IgD-negative memory B cell (primary cell): ENCODE results near the gene PPARD. TPM values are rescaled to one million over a fixed set of nuclear protein-coding genes. Genes with fewer than 3 reads are reported as not detected.
"Not testable (repeated sequence)": the region's sequence is repeated elsewhere in the genome, so short reads cannot be mapped to it uniquely, and the experiment has no call there.

Source experiments
- H3K27ac Mint-ChIP-seq, 3 donors: one replicate each; pipeline ENCODE4 v1.8.0; 2020 to 2022; ENCODE audit warnings: mild to moderate bottlenecking in 3 of 3, mixed read lengths in 3 of 3, moderate library complexity in 1 of 3
- H3K27me3 Mint-ChIP-seq: one replicate; pipeline ENCODE4 v1.8.0; 2021; ENCODE audit warnings: mixed read lengths
- H3K36me3 Mint-ChIP-seq: one replicate; pipeline ENCODE4 v1.8.0; 2020; ENCODE audit warnings: mild to moderate bottlenecking, mixed read lengths
- H3K4me1 Mint-ChIP-seq, 3 donors: one replicate each; pipeline ENCODE4 v1.8.0; 2020 to 2022; ENCODE audit warnings: mixed read lengths in 3 of 3, mild to moderate bottlenecking in 1 of 3
- H3K4me3 Mint-ChIP-seq, 4 donors: one replicate each; pipeline ENCODE4 v1.8.0; 2020 to 2022; ENCODE audit warnings: mild to moderate bottlenecking in 4 of 4, mixed read lengths in 4 of 4, moderate library complexity in 3 of 4
- H3K9me3 Mint-ChIP-seq, 3 donors: one replicate each; pipeline ENCODE4 v1.8.0; 2020 to 2021; ENCODE audit warnings: mixed read lengths in 3 of 3, mild to moderate bottlenecking in 1 of 3
- polyA plus RNA-seq: library from polyadenylated mRNA; unstranded; fragments of 300-500 nt; fragmentation: Illumina TruSeq; gene quantifications from one replicate; pipeline ENCODE4 v1.2.3, GENCODE V29; 2021

Gene PPARD
- polyA plus RNA-seq, 1 donor from 2014 or later = 8.4 TPM

DNA sequence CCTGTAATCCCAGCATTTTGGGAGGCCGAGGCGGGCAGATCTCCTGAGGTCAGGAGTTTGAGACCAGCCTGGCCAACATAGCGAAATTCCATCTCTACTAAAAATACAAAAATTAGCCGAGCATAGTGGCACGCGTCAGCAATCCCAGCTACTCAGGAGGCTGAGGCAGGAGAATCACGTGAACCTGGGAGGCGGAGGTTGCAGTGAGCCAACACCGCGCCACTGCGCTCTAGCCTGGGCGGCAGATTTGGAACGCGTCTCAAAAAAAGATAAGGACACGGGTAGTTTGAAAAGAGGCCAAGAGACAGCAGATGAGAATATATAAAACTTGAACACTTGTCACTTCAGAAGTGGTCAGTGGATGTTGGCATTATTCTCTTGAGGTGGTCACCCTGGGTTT is 35.2 kb upstream of the PPARD start:
- not testable (repeated sequence) for H3K27me3 Mint-ChIP-seq, H3K9me3 Mint-ChIP-seq, H3K36me3 Mint-ChIP-seq
- H3K4me3 Mint-ChIP-seq = peak overlapping the region in 3 of 4 donors; percentile 3 to 41 (median 37)
- peaks cover 52 to 66% (median 55%) of the 10 kb centered on the region in 3 donors for H3K4me1 Mint-ChIP-seq
- peak overlapping the region in 1 of 3 donors; percentile 57 for H3K27ac Mint-ChIP-seq

GRCh38 chr6:35308543-35308942 is 33.8 kb upstream of the PPARD start:
- H3K27ac Mint-ChIP-seq = peak overlapping the region; percentile 20 to 87 (median 67)
- not testable (repeated sequence) for H3K36me3 Mint-ChIP-seq, H3K9me3 Mint-ChIP-seq, H3K27me3 Mint-ChIP-seq
- peak overlapping the region in 2 of 4 donors; percentile 19 to 42 for H3K4me3 Mint-ChIP-seq
- peaks cover 42 to 63% (median 49%) of the 10 kb centered on the region in 3 donors for H3K4me1 Mint-ChIP-seq

DNA sequence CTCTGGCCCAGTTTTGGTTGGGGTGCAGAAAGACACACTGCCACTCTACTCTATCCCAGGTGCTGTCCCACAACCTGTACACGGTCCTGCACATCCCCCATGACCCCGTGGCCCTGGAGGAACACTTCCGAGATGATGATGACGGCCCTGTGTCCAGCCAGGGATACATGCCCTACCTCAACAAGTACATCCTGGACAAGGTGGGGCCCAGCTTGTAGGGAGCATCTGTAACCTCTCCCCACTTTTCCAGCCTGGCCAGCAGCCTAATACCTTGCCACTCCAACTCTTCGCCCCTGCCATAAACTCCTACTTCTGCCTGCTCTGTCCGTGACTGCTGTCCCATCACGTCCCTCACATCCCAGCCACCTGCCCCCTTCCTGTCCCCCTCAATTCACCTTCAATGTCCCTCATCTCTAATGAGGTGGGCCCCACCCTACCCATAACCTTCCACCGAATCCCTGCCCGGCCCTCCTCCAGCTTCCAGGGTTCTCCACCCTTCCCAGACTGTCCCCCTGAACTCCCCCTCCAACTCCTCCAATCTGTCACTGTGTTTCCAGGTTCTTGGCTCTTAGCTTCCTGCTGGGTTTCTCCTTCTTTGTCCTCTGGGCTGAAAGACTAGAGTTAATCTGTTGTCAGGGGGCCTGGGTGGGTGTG is 32.6 kb upstream of the PPARD start:
- Mint-ChIP-seq H3K36me3 (peaks cover 6% of the 10 kb centered on the region), H3K4me1 (peaks cover 41 to 64% (median 48%) of the 10 kb centered on the region in 3 donors)

GRCh38 chr6:35310265-35310831 is 32.0 kb upstream of the PPARD start:
- peak overlapping the region; percentile 87 to 97 (median 97) for H3K27ac Mint-ChIP-seq
- H3K27me3 Mint-ChIP-seq = no peaks in the 10 kb centered on the region
- peaks cover 44 to 65% (median 48%) of the 10 kb centered on the region in 3 donors for H3K4me1 Mint-ChIP-seq
- H3K36me3 Mint-ChIP-seq = peaks cover 6% of the 10 kb centered on the region
- H3K9me3 Mint-ChIP-seq = no peaks in the 10 kb centered on the region
- H3K4me3 Mint-ChIP-seq = peak overlapping the region in 3 of 4 donors; percentile 66 to 88 (median 86)

More for the DNA sequence above, 32.6 kb upstream of the PPARD start:
- H3K27me3 Mint-ChIP-seq = no peaks in the 10 kb centered on the region
- H3K9me3 Mint-ChIP-seq = no peaks in the 10 kb centered on the region
- H3K4me3 Mint-ChIP-seq = peak overlapping the region in 3 of 4 donors; percentile 66 to 88 (median 74)
- H3K27ac Mint-ChIP-seq = peak overlapping the region; percentile 87 to 97 (median 88)

GRCh38 chr6:35311390-35312075 is 30.8 kb upstream of the PPARD start:
- Mint-ChIP-seq H3K27ac (peak overlapping the region; percentile 87 to 97 (median 97)), H3K4me1 (peaks cover 43 to 64% (median 49%) of the 10 kb centered on the region in 3 donors), H3K27me3 (no peaks in the 10 kb centered on the region), H3K9me3 (no peaks in the 10 kb centered on the region), H3K4me3 (peak overlapping the region; percentile 68 to 92 (median 78)), H3K36me3 (peaks cover 4% of the 10 kb centered on the region)

DNA sequence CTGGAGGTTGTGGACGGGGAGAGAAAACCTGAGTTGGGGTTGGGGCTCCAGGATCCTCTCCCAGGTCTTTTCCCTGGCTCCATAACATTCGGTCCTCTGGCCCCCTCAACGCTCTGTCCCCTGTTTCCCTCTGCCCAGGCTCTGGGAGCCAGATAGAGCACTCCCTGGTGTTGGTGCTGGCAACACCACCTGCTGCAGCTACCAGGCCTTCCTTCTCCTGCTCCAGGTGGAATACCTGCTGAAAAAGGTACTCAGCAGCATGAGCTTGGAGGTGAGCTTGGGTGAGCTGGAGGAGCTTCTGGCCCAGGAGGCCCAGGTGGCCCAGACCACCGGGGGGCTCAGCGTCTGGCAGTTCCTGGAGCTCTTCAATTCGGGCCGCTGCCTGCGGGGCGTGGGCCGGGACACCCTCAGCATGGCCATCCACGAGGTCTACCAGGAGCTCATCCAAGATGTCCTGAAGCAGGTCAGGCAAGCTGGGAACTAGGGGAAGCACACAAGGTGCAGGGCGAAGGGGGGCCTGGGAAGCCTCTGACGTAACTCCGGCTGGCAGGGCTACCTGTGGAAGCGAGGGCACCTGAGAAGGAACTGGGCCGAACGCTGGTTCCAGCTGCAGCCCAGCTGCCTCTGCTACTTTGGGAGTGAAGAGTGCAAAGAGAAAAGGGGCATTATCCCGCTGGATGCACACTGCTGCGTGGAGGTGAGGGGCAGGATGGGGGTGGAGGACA is 30.1 kb upstream of the PPARD start:
- Mint-ChIP-seq H3K4me1 (peaks cover 38 to 57% (median 52%) of the 10 kb centered on the region in 3 donors), H3K27me3 (no peaks in the 10 kb centered on the region), H3K4me3 (peak overlapping the region; percentile 68 to 92 (median 78)), H3K36me3 (peaks cover 4% of the 10 kb centered on the region), H3K27ac (peak overlapping the region; percentile 87 to 97 (median 97)), H3K9me3 (no peaks in the 10 kb centered on the region)

DNA sequence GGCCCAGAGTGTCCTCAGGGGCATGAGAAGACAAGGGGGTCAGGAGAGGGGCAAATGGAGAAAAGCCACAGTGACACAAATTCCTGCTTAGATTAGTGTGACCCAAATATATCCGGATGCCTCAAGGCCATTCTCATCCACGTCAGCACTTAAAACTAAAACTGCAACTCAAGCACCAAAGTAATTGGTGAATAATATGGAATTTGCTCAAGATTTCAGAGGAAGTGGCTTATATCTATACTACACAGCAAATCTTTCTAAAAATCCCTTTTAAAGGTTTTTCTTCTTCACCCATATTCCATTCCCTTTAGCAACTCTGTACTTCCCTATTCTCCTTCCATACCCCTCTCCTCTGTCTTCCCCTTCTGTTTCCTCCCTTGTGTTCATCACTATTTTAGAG is 29.6 kb upstream of the PPARD start:
- Mint-ChIP-seq H3K36me3 (peaks cover 4% of the 10 kb centered on the region), H3K9me3 (no peaks in the 10 kb centered on the region), H3K27me3 (no peaks in the 10 kb centered on the region), H3K27ac (peak overlapping the region; percentile 53 to 97 (median 97)), H3K4me3 (peak overlapping the region; percentile 12 to 83 (median 26)), H3K4me1 (peaks cover 38 to 55% (median 49%) of the 10 kb centered on the region in 3 donors)

DNA sequence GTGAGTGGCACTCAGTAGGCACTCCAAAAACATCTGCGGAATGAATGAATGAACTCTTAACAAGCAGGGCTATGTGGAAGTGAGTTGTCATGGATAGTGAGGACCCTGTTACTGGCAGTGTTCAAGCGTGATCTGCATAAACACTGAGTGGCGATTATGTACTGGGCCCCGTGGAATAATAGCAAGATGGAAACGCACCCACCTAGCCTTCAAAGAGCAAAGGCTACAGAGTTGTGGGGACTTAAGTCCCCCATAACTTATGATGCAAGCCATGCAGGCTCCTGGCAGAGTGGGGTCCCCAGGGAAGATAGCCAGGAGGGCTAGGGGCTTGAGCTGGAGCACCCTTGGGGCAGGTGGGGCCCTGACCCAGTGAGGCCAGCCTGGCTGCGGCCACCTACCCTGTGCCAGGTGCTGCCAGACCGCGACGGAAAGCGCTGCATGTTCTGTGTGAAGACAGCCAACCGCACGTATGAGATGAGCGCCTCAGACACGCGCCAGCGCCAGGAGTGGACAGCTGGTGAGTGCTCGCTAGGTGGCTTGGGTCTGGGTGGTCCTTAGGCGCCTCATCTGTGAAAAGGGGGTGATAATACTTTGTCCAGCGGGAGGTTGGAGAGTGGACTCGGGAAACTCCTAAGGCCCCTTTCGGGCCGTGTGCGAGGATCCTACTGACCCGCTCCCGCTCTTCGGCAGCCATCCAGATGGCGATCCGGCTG is 24.7 kb upstream of the PPARD start:
- no peaks in the 10 kb centered on the region for H3K27me3 Mint-ChIP-seq
- peaks cover 10% of the 10 kb centered on the region for H3K36me3 Mint-ChIP-seq
- peaks cover 13 to 23% (median 15%) of the 10 kb centered on the region in 3 donors for H3K4me1 Mint-ChIP-seq
- no peak overlapping the region for H3K4me3 Mint-ChIP-seq
- H3K27ac Mint-ChIP-seq = no peak overlapping the region
- H3K9me3 Mint-ChIP-seq = no peaks in the 10 kb centered on the region

DNA sequence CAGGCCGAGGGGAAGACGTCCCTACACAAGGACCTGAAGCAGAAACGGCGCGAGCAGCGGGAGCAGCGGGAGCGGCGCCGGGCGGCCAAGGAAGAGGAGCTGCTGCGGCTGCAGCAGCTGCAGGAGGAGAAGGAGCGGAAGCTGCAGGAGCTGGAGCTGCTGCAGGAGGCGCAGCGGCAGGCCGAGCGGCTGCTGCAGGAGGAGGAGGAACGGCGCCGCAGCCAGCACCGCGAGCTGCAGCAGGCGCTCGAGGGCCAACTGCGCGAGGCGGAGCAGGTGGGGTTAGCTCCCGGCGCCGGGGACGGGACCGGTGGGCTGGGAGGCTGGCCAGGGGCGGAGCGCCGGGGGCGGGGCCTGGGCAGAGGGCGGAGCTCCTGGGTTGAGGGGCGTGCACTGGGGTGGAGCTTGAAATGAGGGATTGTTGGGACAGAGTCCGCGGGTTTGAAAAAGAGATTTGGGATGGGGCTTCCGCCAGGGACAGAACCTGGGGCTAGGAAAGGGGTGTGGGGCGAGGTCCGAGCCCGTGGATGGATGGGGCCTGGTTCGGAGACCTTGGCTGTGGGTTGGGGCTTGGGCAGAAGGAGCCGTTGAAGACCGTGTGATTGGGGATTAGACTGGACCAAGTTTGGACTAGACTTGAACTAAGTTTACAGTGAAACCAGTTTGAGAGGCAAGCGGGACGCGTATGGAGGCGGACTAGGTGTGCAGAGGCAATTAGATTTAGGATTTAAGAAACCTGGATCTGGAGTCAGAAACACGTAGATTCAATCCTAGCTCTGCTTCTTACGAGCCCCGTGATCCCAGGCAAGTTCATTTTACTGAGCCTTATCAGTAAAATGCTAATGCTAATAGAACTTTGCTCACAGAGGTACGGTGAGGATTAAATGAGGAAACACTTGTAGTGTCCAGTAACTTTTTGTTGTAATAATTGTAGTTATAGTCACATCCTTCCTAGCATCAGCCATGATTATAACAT is 23.9 kb upstream of the PPARD start:
- Mint-ChIP-seq H3K9me3 (no peaks in the 10 kb centered on the region), H3K4me3 (peak overlapping the region in 1 of 4 donors; percentile 49), H3K4me1 (peaks cover 10 to 19% (median 10%) of the 10 kb centered on the region in 3 donors), H3K27ac (no peak overlapping the region), H3K36me3 (peaks cover 8% of the 10 kb centered on the region), H3K27me3 (no peaks in the 10 kb centered on the region)

- H3K4me3 Mint-ChIP-seq = no peak overlapping the region
- peaks cover 6% of the 10 kb centered on the region for H3K36me3 Mint-ChIP-seq
- H3K27me3 Mint-ChIP-seq = no peaks in the 10 kb centered on the region
- H3K9me3 Mint-ChIP-seq = no peaks in the 10 kb centered on the region
- H3K4me1 Mint-ChIP-seq = peaks cover 4 to 12% (median 6%) of the 10 kb centered on the region in 3 donors
- no peak overlapping the region for H3K27ac Mint-ChIP-seq
Observed at GRCh38 chr6:35319346-35320030, 22.9 kb upstream of the PPARD start.

GRCh38 chr6:35320031-35320410 is 22.3 kb upstream of the PPARD start:
- Mint-ChIP-seq H3K36me3 (peaks cover 6% of the 10 kb centered on the region), H3K27me3 (no peaks in the 10 kb centered on the region), H3K4me1 (peaks cover 0 to 12% (median under 1%) of the 10 kb centered on the region in 3 donors), H3K4me3 (no peak overlapping the region), H3K9me3 (no peaks in the 10 kb centered on the region), H3K27ac (peak overlapping the region in 1 of 3 donors; percentile 50)

GRCh38 chr6:35321091-35321490 is 21.3 kb upstream of the PPARD start:
- Mint-ChIP-seq H3K27ac (no peak overlapping the region), H3K4me1 (peaks cover 0 to 12% (median 0%) of the 10 kb centered on the region in 3 donors), H3K27me3 (no peaks in the 10 kb centered on the region), H3K36me3 (peaks cover 6% of the 10 kb centered on the region), H3K9me3 (no peaks in the 10 kb centered on the region), H3K4me3 (no peak overlapping the region)
